ENCODE measurements around the gene RPS23. TPM values are rescaled to one million over a fixed set of nuclear protein-coding genes. Genes with fewer than 3 reads are reported as not detected.
"Not testable (repeated sequence)": the region's sequence is repeated elsewhere in the genome, so short reads cannot be mapped to it uniquely, and the experiment has no call there.

Gene RPS23
- total RNA-seq, 1 donor from 2014 or later, result 5,206 TPM

GRCh38 chr5:82290005-82290404 is 11.9 kb upstream of the RPS23 start:
- DNase-seq (ENCODE audit: low spot score), result no peak

- DNase-seq (ENCODE audit: low spot score), result no peak
Measured at GRCh38 chr5:82287625-82288024, 9.5 kb upstream of the RPS23 start.

GRCh38 chr5:82285206-82285605 is 7.1 kb upstream of the RPS23 start:
- DNase-seq (ENCODE audit: low spot score), result no peak

GRCh38 chr5:82283893-82284292 is 5.7 kb upstream of the RPS23 start:
- no peak for DNase-seq (ENCODE audit: low spot score)

DNA sequence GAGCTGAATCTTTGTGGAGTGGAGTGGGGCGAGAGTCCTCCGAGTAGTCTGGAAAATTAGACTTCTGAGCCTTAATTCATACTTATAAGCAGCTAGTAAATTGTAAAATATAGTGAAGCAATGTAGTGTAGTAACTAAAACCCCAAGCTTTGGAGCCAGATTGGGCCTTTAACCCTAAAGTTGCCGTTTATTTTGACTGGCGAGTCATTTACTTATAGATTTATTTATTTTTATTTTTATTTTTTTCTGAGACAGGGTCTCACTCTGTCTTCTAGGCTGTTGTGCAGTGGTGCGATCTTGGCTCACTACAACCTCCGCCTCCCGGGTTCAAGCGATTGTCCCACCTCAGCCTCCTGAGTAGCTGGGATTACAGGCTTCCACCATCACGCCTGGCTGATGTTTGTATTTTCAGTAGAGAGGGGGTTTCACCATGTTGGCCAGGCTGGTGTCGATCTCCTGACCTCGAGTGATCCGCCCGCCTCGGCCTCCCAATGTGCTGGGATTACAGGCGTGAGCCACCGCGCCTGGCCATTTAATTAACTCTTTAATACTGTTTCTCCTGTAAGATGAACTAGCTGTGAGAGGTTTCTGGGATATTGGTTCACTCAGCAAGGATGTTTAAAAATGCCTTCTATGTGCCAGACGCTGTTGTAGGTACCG is 687 bp upstream of the RPS23 start:
- DNase-seq (ENCODE audit: low spot score), result no peak

GRCh38 chr5:82277613-82277986 is 554 bp downstream of the RPS23 start:
- peak; percentile 5 for DNase-seq (ENCODE audit: low spot score)

GRCh38 chr5:82276800-82277612 is 1.1 kb downstream of the RPS23 start:
- no peak for DNase-seq (ENCODE audit: low spot score)

GRCh38 chr5:82275216-82275664 is 2.9 kb downstream of the RPS23 start:
- DNase-seq (ENCODE audit: low spot score), result no peak

GRCh38 chr5:82274343-82275211 is 3.6 kb downstream of the RPS23 start:
- DNase-seq (ENCODE audit: low spot score), result no peak

GRCh38 chr5:82273426-82273825 is 4.7 kb downstream of the RPS23 start:
- not testable (repeated sequence) for DNase-seq (ENCODE audit: low spot score)

GRCh38 chr5:82272571-82273356 is 5.4 kb downstream of the RPS23 start:
- DNase-seq (ENCODE audit: low spot score), result not testable (repeated sequence)

DNA sequence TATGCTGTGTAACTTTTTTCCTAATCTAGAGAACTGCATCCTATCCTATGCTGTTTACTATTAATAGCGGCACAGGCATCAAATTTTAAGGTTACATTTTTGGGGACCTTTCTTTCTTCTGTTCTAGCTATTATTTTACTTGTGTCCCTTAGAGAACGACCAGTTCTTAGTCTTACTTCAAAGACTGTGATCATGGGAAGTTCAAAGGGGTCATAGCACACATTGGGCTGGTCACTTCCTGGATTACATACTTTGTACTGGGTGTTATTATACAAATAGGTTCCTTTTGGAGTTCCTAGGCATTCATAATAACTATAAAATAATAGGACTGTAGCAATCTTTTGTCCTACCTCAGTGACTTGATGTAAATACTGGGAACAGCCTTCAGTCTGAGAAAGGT is 8.8 kb downstream of the RPS23 start:
- DNase-seq (ENCODE audit: low spot score), result not testable (repeated sequence)

DNA sequence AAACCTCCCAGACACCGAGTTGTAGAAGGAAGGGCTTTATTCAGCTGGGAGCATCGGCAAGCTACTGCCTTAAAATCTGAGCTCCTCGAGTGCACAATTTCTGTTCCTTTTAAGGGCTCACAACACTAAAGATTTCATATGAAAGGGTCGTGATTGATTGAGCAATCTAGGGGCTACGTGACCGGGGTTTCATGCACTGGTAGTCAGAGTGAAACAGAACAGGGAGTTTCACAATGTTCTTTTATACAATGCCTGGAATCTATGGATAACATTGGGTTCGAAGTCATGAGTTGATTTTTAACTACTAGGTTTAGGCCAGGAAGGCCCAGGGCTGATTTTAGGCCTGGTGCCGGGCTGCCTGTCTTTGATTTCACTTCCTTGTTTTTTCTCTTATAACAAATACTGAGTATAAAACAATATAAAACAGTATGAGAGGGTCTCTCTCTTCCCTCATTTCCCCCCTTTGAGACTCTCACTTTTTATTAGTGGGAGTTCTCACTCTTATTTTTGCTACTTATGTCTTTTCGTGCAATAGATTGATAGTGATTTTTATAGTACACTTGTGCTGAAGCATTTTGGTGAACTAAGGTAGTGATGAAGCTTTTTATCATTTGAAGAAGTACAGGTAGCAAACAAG is 10.7 kb downstream of the RPS23 start:
- not testable (repeated sequence) for DNase-seq (ENCODE audit: low spot score)

DNA sequence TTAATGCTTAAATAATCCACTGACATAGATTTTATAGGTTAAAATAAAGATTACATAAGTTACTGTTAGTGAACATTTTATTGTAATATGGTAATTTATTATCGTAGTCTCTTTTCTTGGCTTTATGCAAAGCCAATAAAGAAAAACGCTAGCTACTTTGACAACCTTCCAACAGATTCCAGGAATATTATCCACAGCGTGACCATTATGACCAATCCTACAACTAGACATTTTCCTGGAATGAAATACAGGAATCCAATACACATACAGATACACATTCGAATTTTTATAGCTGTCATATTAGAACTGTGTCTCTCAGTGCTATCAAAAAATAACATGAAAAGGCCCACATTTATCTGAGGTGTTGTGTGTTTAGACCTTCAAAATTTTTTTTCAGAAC is 13.1 kb downstream of the RPS23 start:
- peak; percentile 22 for DNase-seq (ENCODE audit: low spot score)

DNA sequence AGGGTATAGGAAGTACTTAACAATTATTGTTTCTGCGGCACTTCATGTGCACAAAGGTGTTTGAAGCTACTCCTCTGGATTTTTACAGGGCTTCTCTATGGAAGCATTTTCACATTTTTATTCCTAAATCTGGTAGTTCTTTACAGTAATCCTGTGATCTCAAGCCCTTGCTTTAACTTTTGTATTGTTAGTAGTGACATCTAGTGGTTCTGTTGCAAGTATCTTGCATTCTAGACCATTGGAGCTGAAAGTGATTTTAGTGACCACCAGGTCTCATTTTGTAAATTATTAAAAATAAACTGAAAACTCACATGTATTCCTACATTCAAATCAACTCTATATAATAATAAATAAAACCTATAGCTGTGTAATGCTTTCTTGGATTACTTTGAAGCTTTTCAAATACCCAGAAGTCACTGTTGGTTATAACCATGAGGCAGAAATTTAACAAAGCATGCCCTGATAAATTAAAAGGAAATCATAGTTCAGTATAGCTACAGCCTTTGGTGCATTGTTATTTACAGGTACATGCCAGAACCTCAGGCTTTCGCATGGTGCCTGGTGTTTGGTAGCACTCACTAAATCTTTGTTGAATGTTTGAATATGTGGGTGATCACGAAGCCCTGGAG is 18.9 kb downstream of the RPS23 start:
- DNase-seq (ENCODE audit: low spot score), result peak; percentile 57

GRCh38 chr5:82257729-82258128 is 20.4 kb downstream of the RPS23 start:
- DNase-seq (ENCODE audit: low spot score), result no peak

GRCh38 chr5:82257247-82257646 is 20.9 kb downstream of the RPS23 start:
- no peak for DNase-seq (ENCODE audit: low spot score)

DNA sequence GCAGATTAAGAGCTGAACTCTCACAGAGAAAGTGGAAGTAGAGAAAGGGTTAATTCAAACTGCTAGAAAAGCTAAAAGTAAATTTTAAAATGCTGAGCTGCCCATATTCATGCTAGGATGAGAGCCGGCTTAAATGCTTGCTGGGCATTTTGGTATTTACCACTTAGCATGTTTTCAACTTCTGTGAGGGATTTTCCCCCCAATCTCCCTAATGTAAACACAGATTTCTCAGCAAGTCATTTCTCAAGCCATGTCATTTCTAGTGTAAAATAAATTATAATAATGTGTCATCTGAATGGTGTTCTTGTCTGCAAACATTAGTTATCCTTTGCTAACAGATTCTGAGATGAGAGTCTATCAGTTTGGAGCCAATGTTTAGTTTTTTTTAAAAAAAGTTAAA is 22.3 kb downstream of the RPS23 start:
- no peak for DNase-seq (ENCODE audit: low spot score)

DNA sequence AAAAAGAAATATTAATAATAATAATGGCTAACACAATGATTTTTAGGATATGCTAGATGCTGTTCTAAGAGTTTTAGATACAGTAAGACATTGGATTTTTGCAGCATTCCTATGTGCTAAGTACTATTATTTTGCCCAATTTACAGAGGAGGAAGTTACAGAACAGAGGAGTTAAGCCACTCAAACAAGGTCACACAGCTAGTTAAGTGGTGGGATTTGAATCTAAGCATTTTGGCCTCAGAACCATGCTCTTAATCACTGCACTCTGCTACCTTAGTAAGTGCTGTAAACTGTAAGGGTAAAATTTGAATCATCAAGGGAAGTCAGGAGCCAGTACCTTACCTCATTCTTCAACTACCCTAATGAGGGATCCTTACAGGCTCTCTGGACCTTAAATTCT is 25.4 kb downstream of the RPS23 start:
- DNase-seq (ENCODE audit: low spot score), result no peak

DNA sequence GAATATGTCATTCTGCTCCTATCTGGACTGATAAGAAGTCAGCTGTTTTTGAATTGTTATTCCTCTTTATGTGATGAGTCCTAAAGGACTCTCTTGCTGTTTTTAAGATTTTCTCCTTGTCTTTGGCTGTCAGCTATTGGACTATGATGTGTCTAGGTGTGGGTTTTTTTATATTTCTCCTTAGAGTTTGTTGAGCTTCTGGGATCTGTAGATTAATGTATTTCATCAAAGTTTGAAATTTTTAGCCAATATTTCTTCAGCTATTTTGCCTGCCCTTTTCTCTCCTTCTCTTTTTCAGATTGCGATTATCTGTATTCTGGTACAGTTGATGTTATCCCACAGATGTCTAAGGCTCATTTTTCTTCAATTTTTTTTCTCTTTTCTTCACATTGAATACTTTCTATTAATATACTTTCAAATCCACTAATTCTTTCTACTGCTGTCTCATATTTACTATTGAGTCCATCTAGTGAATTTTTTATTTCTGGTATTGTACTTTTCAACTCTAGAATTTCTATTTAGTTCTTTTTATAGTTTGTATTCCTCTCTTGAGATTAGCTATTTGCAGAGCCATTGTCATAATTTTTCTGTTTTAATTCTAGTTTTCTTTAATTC is 31.1 kb downstream of the RPS23 start:
- DNase-seq (ENCODE audit: low spot score), result no peak
